Cerebellar cortex (tissue), 1 donor: ENCODE measurements around the gene PLAC1.

Experiments
- DNase-seq: peaks from one replicate; pipeline ENCODE4 v3.0.0-alpha.2; 2015; ENCODE audit warnings: low spot score

The PLAC1 gene

GRCh38 chrX:134658002-134658759 is at the start of gene PLAC1:
PLAC1 (minus strand) TSS chrX:134658471; CDS start chrX:134566682, 91,789 bp downstream.
- DNase-seq, result no peak

- DNase-seq, result no peak
These were observed 47.9 kb upstream of the PLAC1 start for GRCh38 chrX:134706138-134706537.

- no peak for DNase-seq
These were observed 37.7 kb upstream of the PLAC1 start for GRCh38 chrX:134695999-134696398.

GRCh38 chrX:134694333-134695322 is 36.4 kb upstream of the PLAC1 start:
- DNase-seq, result no peak

- no peak for DNase-seq
These were observed 35.4 kb upstream of the PLAC1 start for GRCh38 chrX:134693644-134694043.

GRCh38 chrX:134692990-134693389 is 34.7 kb upstream of the PLAC1 start:
- no peak for DNase-seq

- DNase-seq, result no peak
These were observed 34.0 kb upstream of the PLAC1 start for GRCh38 chrX:134692233-134692632.

GRCh38 chrX:134691453-134691852 is 33.2 kb upstream of the PLAC1 start:
- no peak for DNase-seq

- DNase-seq, result no peak
These were observed 30.6 kb upstream of the PLAC1 start for GRCh38 chrX:134688839-134689238.

GRCh38 chrX:134688031-134688823 is 30.0 kb upstream of the PLAC1 start:
- no peak for DNase-seq

- no peak for DNase-seq
These were observed 27.4 kb upstream of the PLAC1 start for GRCh38 chrX:134685668-134686067.

GRCh38 chrX:134684956-134685355 is 26.7 kb upstream of the PLAC1 start:
- DNase-seq, result no peak

GRCh38 chrX:134683351-134684005 is 25.2 kb upstream of the PLAC1 start:
- DNase-seq, result no peak

GRCh38 chrX:134682081-134682480 is 23.8 kb upstream of the PLAC1 start:
- DNase-seq, result no peak

- DNase-seq, result no peak
These were observed 21.4 kb upstream of the PLAC1 start for GRCh38 chrX:134679644-134680043.

- no peak for DNase-seq
These were observed 20.9 kb upstream of the PLAC1 start for GRCh38 chrX:134679221-134679620.

- DNase-seq, result no peak
These were observed 19.1 kb upstream of the PLAC1 start for GRCh38 chrX:134677332-134677731.

- no peak for DNase-seq
These were observed 18.2 kb upstream of the PLAC1 start for GRCh38 chrX:134676436-134676835.

GRCh38 chrX:134673123-134673522 is 14.9 kb upstream of the PLAC1 start:
- DNase-seq, result no peak

- DNase-seq, result no peak
These were observed 13.8 kb upstream of the PLAC1 start for GRCh38 chrX:134672101-134672500.

GRCh38 chrX:134671294-134671693 is 13.0 kb upstream of the PLAC1 start:
- no peak for DNase-seq
